OCI-LY7 (cell line): Measurements from ENCODE around the gene TRAPPC14. TPM values are rescaled to one million over a fixed set of nuclear protein-coding genes. Genes with fewer than 3 reads are reported as not detected.
"Not testable (repeated sequence)": the region's sequence is repeated elsewhere in the genome, so short reads cannot be mapped to it uniquely, and the experiment has no call there.

Experiments
- BruUV-seq: library from RNA; stranded (reverse); fragments of 400-500 nt; replicated peaks from 2 replicates; lab custom pipeline; 2021; lab: Mats Ljungman, UMichigan
- CTCF ChIA-PET: fragments of 300-600 bp; sonication (Branson Sonifier 250); formaldehyde crosslinking; loops from one replicate; lab custom pipeline; 2022; ENCODE audit warnings: antibody characterized with exemption; ENCODE audit not compliant: unreplicated experiment; lab: Charles Lee
- POLR2A ChIA-PET: fragments of 300-600 bp; sonication (Branson Sonifier 250); formaldehyde crosslinking; loops from one replicate; lab custom pipeline; 2022; ENCODE audit warnings: antibody characterized with exemption; lab: Charles Lee
- DNase-seq: peaks from one replicate; pipeline ENCODE4 v3.0.0-alpha.2; 2015; ENCODE audit warnings: low spot score
- H2AFZ ChIP-seq: fragments of 200-600 bp; sonication (generic), shearing (Covaris generic); 2 replicates; pipeline ENCODE4 v1.6.1; 2014; ENCODE audit warnings: mild to moderate bottlenecking, antibody characterized with exemption, low read length, moderate library complexity
- H3K27ac ChIP-seq: fragments of 200-600 bp; sonication (generic); 2 replicates; pipeline ENCODE4 v1.5.1; 2014; ENCODE audit warnings: mixed run types, low read depth, mild to moderate bottlenecking, moderate library complexity, low read length, inconsistent platforms; ENCODE audit not compliant: poor library complexity, severe bottlenecking
- H3K36me3 ChIP-seq: fragments of 200-600 bp; sonication (generic); 2 replicates; pipeline ENCODE4 v1.6.1; 2014; ENCODE audit warnings: mild to moderate bottlenecking, antibody characterized with exemption, low read length, moderate library complexity, mixed read lengths; ENCODE audit not compliant: insufficient read depth
- H3K4me1 ChIP-seq: fragments of 200-600 bp; sonication (generic); 2 replicates; pipeline ENCODE4 v1.5.1; 2014; ENCODE audit warnings: mild to moderate bottlenecking, low read length; ENCODE audit not compliant: insufficient read depth, poor library complexity, severe bottlenecking
- H3K4me2 ChIP-seq: fragments of 200-600 bp; sonication (generic); 2 replicates; pipeline ENCODE4 v1.6.1; 2014; ENCODE audit warnings: mild to moderate bottlenecking, low read length
- H3K4me3 ChIP-seq: fragments of 200-600 bp; sonication (generic); 2 replicates; pipeline ENCODE4 v1.5.1; 2014; ENCODE audit warnings: mild to moderate bottlenecking, low read depth, low read length; ENCODE audit not compliant: poor library complexity, severe bottlenecking
- H3K79me2 ChIP-seq: fragments of 200-600 bp; sonication (generic); 2 replicates; pipeline ENCODE4 v1.6.1; 2016; ENCODE audit warnings: low read depth, mild to moderate bottlenecking, low read length, moderate library complexity, mixed read lengths; ENCODE audit not compliant: insufficient read depth
- H3K9me2 ChIP-seq: fragments of 200-600 bp; sonication (generic); 2 replicates; pipeline ENCODE4 v1.6.1; 2016; ENCODE audit warnings: mild to moderate bottlenecking, low read length, mixed read lengths; ENCODE audit not compliant: insufficient read depth
- H3K9me3 ChIP-seq: fragments of 200-600 bp; sonication (generic); 2 replicates; pipeline ENCODE4 v1.6.1; 2014; ENCODE audit warnings: mild to moderate bottlenecking, mixed run types, low read length, mixed read lengths
- H4K20me1 ChIP-seq: fragments of 200-600 bp; sonication (generic); 2 replicates; pipeline ENCODE4 v1.6.1; 2014; ENCODE audit warnings: mild to moderate bottlenecking, antibody characterized with exemption, low read length, moderate library complexity, mixed read lengths; ENCODE audit not compliant: insufficient read depth
- EZH2phosphoT487 ChIP-seq: fragments of 200-600 bp; sonication (generic); IDR thresholded peaks from 2 replicates; pipeline ENCODE4 v1.6.1; 2018; ENCODE audit warnings: low read depth, borderline replicate concordance, mild to moderate bottlenecking, mixed run types, antibody characterized with exemption, low read length, moderate library complexity, mixed read lengths
- intact Hi-C: fragments of 100-400 bp; cut with micrococcal nuclease; formaldehyde crosslinking; loops from one replicate; pipeline ENCODE4 v1.10.0; 2022; ENCODE audit not compliant: unreplicated experiment
- total RNA-seq, 2 experiments: library from RNA; depleted of rRNA in 1 of 2; stranded (reverse); fragments of >200 nt in 1 of 2; shearing (Covaris generic) in 1 of 2; gene quantifications; 2 replicates each; pipeline ENCODE4 v1.2.3, GENCODE V29; 2014 to 2022
- TF ChIP-seq, protein P1 (sequence below): fragments of 200-600 bp; sonication (generic); conservative IDR thresholded peaks from 2 replicates; pipeline ENCODE4 v1.5.1; 2014; ENCODE audit warnings: mild to moderate bottlenecking, antibody characterized with exemption, low read length, moderate library complexity, mixed read lengths

Gene TRAPPC14
- total RNA-seq, 2 experiments from 2014 or later = 38.8 to 41.6 TPM

DNA sequence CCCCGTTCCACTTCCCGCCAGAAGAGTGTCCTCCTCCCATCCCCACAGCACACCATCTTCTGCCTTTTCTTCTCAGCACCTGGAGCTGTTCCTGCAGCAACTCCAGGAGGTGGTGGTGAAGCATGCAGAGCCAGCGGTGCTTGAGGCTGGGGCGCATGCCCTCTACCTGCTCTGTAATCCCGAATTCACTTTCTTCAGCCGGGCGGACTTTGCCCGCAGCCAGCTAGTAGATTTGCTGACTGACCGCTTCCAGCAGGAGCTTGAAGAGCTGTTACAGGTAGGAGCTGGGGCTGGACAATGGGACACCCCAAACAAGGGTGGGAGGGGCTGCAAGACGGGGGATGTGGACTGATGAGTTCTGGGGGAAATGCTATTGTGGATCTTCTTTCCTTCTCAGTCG is 42.2 kb upstream of the TRAPPC14 start:
- Histone ChIP-seq H3K4me2 (peak overlapping the region; percentile 73), H3K36me3 (peaks cover 29% of the 10 kb centered on the region; the same call in 1 of the 2 replicates), H4K20me1 (no peaks in the 10 kb centered on the region), H3K27ac (peak overlapping the region; percentile 59), H3K4me3 (peak overlapping the region; percentile 44), H3K9me3 (no peaks in the 10 kb centered on the region), H3K9me2 (no peaks in the 10 kb centered on the region), H3K79me2 (no peaks in the 10 kb centered on the region), H3K4me1 (peaks cover 89% of the 10 kb centered on the region), H2AFZ (no peak overlapping the region)
- BruUV-seq = no TSS peak
- intact Hi-C loops = no loop called here
- CTCF ChIA-PET = no interaction called here
- TF ChIP-seq, protein P1, sequence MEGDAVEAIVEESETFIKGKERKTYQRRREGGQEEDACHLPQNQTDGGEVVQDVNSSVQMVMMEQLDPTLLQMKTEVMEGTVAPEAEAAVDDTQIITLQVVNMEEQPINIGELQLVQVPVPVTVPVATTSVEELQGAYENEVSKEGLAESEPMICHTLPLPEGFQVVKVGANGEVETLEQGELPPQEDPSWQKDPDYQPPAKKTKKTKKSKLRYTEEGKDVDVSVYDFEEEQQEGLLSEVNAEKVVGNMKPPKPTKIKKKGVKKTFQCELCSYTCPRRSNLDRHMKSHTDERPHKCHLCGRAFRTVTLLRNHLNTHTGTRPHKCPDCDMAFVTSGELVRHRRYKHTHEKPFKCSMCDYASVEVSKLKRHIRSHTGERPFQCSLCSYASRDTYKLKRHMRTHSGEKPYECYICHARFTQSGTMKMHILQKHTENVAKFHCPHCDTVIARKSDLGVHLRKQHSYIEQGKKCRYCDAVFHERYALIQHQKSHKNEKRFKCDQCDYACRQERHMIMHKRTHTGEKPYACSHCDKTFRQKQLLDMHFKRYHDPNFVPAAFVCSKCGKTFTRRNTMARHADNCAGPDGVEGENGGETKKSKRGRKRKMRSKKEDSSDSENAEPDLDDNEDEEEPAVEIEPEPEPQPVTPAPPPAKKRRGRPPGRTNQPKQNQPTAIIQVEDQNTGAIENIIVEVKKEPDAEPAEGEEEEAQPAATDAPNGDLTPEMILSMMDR = no peak
- no peak for TF ChIP-seq EZH2phosphoT487
- POLR2A ChIA-PET = interaction anchor here (1.1 to 3.7 kb wide), 5 partner anchors 8 to 23 kb away, joined by 3 to 25 read pairs (median 7); partner anchors contain the start of genes GPC2 and STAG3
- no peak for DNase-seq

DNA sequence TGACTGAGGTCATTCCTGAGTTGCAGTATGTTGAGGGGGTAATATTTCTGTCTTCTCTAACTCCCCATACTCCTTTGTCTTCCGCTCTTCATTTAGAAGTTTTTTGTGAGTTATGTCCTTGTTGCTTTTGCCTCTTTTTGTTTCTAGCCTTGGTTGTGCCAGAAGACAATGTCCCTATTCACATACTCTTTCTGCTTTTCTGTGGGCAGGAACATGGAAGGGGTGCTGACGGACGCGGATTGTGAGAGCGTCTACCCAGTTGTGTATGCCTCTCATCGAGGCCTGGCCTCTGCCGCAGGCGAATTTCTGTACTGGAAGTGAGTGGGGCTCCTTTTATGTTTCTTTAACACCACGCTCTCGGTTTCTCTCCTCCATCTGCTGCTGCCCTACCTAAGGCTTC is 39.7 kb upstream of the TRAPPC14 start:
- Histone ChIP-seq H3K9me3 (no peaks in the 10 kb centered on the region), H3K79me2 (no peaks in the 10 kb centered on the region), H3K9me2 (no peaks in the 10 kb centered on the region), H4K20me1 (no peaks in the 10 kb centered on the region), H3K27ac (no peak overlapping the region), H3K4me1 (peaks cover 95% of the 10 kb centered on the region), H3K36me3 (peaks cover 21% of the 10 kb centered on the region; the same call in 1 of the 2 replicates), H3K4me2 (no peak overlapping the region), H2AFZ (no peak overlapping the region), H3K4me3 (no peak overlapping the region)
- POLR2A ChIA-PET = interaction anchor here (2.5 kb wide), 1 partner anchor 13 kb away, joined by 9 read pairs; no protein-coding TSS in a partner anchor
- CTCF ChIA-PET = no interaction called here
- no peak for TF ChIP-seq EZH2phosphoT487
- TF ChIP-seq, protein P1 = no peak
- intact Hi-C loops = no loop called here
- no peak for DNase-seq
- BruUV-seq = no TSS peak

DNA sequence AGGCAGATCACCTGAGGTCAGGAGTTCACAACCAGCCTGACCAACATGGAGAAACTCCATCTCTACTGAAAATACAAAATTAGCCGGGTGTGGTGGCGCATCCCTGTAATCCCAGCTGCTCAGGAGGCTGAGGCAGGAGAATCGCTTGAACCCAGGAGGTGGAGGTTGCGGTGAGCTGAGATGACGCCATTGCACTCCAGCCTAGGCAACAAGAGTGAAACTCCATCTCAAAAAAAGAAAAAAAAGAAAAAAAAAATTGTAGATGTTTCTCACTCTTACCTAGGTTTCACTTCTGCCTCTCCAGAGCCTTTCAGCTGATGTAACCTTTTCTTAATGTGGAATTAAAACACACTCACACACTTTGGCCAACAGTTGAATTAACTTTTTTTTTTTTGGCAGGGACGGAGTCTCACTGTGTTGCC is 37.4 kb upstream of the TRAPPC14 start:
- peak overlapping the region; percentile 11 for H3K4me3 ChIP-seq
- CTCF ChIA-PET, H3K9me3 ChIP-seq, H3K36me3 ChIP-seq, intact Hi-C loops, H3K79me2 ChIP-seq, H3K9me2 ChIP-seq, H4K20me1 ChIP-seq, BruUV-seq: not testable (repeated sequence)
- peak overlapping the region; percentile 61; the same call in 1 of the 2 replicates for H2AFZ ChIP-seq
- H3K4me1 ChIP-seq = peaks cover 95% of the 10 kb centered on the region
- POLR2A ChIA-PET = interaction anchor here (1.3 to 4.4 kb wide), 6 partner anchors 9 to 75 kb away, joined by 3 to 37 read pairs (median 8); no protein-coding TSS in a partner anchor
- H3K27ac ChIP-seq = peak overlapping the region; percentile 95
- peak overlapping the region; percentile 52 for H3K4me2 ChIP-seq
- peak; percentile 87 for DNase-seq
